A673 (cell line): Measurements from ENCODE around the gene PASK.

ENCODE experiments used
- EZH2 ChIP-seq: fragments of 200-600 bp; sonication (generic); IDR thresholded peaks from 2 replicates; pipeline ENCODE4 v1.6.1; 2017; ENCODE audit warnings: borderline replicate concordance, low read depth, mild to moderate bottlenecking, mixed read lengths, antibody characterized with exemption, low read length; ENCODE audit not compliant: poor library complexity, severe bottlenecking
- TF ChIP-seq, protein P1 (sequence below): fragments of 300-800, 200-600 bp; sonication (generic); conservative IDR thresholded peaks from 2 replicates; pipeline ENCODE4 v1.5.1; 2017; ENCODE audit warnings: low read depth, mild to moderate bottlenecking, antibody characterized with exemption, low read length, moderate library complexity, mixed read lengths

DNA sequence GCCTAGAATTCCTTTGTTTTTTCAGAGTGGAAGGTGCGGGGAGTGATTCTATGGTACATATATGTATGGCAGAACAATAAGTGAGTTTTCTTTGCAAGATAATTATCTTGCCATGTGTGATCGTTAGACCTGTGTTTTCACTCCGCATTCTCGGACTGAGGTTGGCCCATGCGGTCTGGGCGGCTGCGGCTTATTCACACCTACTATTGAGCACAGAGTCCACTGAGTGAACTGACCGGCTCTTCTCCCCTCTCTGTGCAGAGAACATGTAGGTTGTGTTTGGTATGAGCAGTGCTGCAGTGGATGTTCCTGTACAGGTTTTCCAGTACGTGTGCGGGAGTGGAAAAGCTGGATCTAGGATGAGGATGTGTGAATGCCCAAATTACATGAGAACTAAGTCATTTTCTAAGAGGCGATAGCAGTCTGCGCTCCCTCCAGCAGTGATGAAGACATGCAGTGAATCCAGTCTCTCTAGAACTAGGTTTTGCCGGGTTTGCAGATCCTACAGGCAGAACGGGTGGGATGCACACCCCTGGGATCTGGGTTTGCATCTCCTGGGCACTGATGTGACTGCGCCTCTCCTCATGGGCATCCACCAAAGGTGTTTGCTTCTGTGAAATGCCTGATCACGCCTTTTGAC is 74.3 kb downstream of the PASK start:
- TF ChIP-seq, protein P1, sequence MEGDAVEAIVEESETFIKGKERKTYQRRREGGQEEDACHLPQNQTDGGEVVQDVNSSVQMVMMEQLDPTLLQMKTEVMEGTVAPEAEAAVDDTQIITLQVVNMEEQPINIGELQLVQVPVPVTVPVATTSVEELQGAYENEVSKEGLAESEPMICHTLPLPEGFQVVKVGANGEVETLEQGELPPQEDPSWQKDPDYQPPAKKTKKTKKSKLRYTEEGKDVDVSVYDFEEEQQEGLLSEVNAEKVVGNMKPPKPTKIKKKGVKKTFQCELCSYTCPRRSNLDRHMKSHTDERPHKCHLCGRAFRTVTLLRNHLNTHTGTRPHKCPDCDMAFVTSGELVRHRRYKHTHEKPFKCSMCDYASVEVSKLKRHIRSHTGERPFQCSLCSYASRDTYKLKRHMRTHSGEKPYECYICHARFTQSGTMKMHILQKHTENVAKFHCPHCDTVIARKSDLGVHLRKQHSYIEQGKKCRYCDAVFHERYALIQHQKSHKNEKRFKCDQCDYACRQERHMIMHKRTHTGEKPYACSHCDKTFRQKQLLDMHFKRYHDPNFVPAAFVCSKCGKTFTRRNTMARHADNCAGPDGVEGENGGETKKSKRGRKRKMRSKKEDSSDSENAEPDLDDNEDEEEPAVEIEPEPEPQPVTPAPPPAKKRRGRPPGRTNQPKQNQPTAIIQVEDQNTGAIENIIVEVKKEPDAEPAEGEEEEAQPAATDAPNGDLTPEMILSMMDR = no peak
- TF ChIP-seq EZH2 = no peak
